GM12873 (cell line): ENCODE data around the gene ZNF483.

ENCODE experiments used
- CTCF ChIP-seq: IDR thresholded peaks from 2 replicates; pipeline ENCODE4 v1.5.1; 2012; ENCODE audit warnings: low read depth, mild to moderate bottlenecking, moderate library complexity, low read length, control low read depth; ENCODE audit not compliant: insufficient read depth; ENCODE audit errors: missing control alignments

ZNF483 gene

GRCh38 chr9:111566234-111566633 is 41.3 kb downstream of the ZNF483 start:
- TF ChIP-seq CTCF, result no peak

GRCh38 chr9:111572950-111573604 is 48.1 kb downstream of the ZNF483 start:
- TF ChIP-seq CTCF, result no peak

GRCh38 chr9:111582888-111583287 is 57.9 kb downstream of the ZNF483 start:
- TF ChIP-seq CTCF, result no peak

GRCh38 chr9:111586378-111586777 is 61.4 kb downstream of the ZNF483 start:
- TF ChIP-seq CTCF, result no peak

- TF ChIP-seq CTCF, result no peak
Measured at GRCh38 chr9:111588846-111589245, 63.9 kb downstream of the ZNF483 start.

- peak; percentile 69 for TF ChIP-seq CTCF
Measured at GRCh38 chr9:111597852-111598732, 73.1 kb downstream of the ZNF483 start.

- TF ChIP-seq CTCF, result no peak
Measured at GRCh38 chr9:111598733-111599091, 73.7 kb downstream of the ZNF483 start.
